GM19452 (cell line): ENCODE measurements around the gene DYNLT3.

Experiments
- ATAC-seq: cut with Tn5 transposase; IDR thresholded peaks from one replicate; pipeline ENCODE4 v1.9.1; 2021; ENCODE audit not compliant: unreplicated experiment

Gene DYNLT3

GRCh38 chrX:37844622-37845021 lies 2.7 kb downstream of the DYNLT3 start:
- ATAC-seq = no peak

- no peak for ATAC-seq
Observed at GRCh38 chrX:37840931-37841330, 6.4 kb downstream of the DYNLT3 start.

- no peak for ATAC-seq
Observed at GRCh38 chrX:37834937-37835336, 12.4 kb downstream of the DYNLT3 start.

- no peak for ATAC-seq
Observed at GRCh38 chrX:37830371-37830770, 17.0 kb downstream of the DYNLT3 start.

- ATAC-seq = no peak
Observed at GRCh38 chrX:37829721-37830120, 17.6 kb downstream of the DYNLT3 start.

- no peak for ATAC-seq
Observed at GRCh38 chrX:37825215-37825842, 22.0 kb downstream of the DYNLT3 start.

- no peak for ATAC-seq
Observed at GRCh38 chrX:37824491-37825214, 22.7 kb downstream of the DYNLT3 start.

GRCh38 chrX:37820646-37821045 lies 26.7 kb downstream of the DYNLT3 start:
- no peak for ATAC-seq

GRCh38 chrX:37818031-37818430 lies 29.3 kb downstream of the DYNLT3 start:
- ATAC-seq = peak; percentile 45

GRCh38 chrX:37817579-37817978 lies 29.8 kb downstream of the DYNLT3 start:
- peak; percentile 55 for ATAC-seq

GRCh38 chrX:37817176-37817575 lies 30.2 kb downstream of the DYNLT3 start:
- ATAC-seq = no peak

- ATAC-seq = no peak
Observed at GRCh38 chrX:37816766-37817165, 30.6 kb downstream of the DYNLT3 start.

GRCh38 chrX:37815366-37815765 lies 32.0 kb downstream of the DYNLT3 start:
- no peak for ATAC-seq

GRCh38 chrX:37813570-37813969 lies 33.8 kb downstream of the DYNLT3 start:
- ATAC-seq = no peak

GRCh38 chrX:37812110-37812509 lies 35.3 kb downstream of the DYNLT3 start:
- no peak for ATAC-seq

- ATAC-seq = no peak
Observed at GRCh38 chrX:37809970-37810369, 37.4 kb downstream of the DYNLT3 start.

GRCh38 chrX:37803057-37803456 lies 44.3 kb downstream of the DYNLT3 start:
- ATAC-seq = no peak

- ATAC-seq = no peak
Observed at GRCh38 chrX:37802028-37802427, 45.3 kb downstream of the DYNLT3 start.

- no peak for ATAC-seq
Observed at GRCh38 chrX:37800717-37801116, 46.7 kb downstream of the DYNLT3 start.

- ATAC-seq = no peak
Observed at GRCh38 chrX:37799936-37800335, 47.4 kb downstream of the DYNLT3 start.

GRCh38 chrX:37796805-37797204 lies 50.6 kb downstream of the DYNLT3 start:
- ATAC-seq = peak; percentile 92

- ATAC-seq = no peak
Observed at GRCh38 chrX:37796310-37796709, 51.1 kb downstream of the DYNLT3 start.
